Stimulated activated naive CD4-positive, alpha-beta T cell treated with Interleukin-2 at 50 U/mL for 16 hours (primary cell): ENCODE results near the gene POLN.
"Not testable (repeated sequence)": the region's sequence is repeated elsewhere in the genome, so short reads cannot be mapped to it uniquely, and the experiment has no call there.

ENCODE experiments used
- DNase-seq: peaks from one replicate; lab custom pipeline; 2025; lab: John Stamatoyannopoulos, UW

The POLN gene

DNA sequence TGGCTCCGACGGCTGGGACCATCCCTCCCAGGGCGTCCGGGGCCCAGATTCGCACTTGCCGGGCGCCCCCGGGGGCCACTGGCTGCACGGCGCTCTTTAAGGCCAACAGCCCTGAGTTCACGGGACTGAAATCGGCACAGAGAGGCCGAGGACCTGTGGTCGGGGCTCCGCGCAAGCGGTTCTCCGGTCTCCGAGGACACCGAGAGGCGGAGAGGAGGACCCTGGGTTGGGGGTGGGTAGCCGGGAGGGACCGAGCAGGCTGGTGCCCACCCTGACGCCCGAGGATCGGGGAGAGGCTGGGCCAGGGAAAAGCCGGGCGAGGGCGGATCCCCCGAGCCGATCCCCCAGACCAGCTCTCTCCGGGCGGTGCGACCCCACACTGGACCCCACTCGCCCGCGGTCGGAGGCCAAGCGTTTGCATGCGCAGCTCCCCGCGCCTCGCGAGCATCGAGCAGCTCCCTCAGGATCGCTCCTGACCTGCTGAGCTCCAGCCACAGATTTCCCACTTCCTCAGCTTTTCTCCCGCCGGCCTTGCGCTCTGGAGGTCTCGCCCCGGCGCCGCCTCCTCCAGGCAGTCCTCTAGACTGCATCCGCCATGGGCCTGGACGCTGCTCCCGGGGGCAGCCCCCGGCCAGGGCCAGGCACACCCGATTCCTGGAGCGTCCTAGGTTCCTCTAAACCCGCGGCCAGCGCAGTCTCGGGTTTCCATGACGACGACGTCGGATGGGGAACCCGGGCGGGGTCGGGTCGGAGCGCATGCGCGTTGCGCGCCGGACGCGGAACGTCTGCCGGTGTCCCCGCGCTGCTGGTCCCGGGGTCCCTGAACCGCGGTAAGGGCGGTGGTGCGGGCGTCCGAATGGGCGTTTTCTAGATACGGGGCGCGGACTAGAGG is 200.4 kb downstream of the POLN start:
- peak; percentile 74 for DNase-seq

DNA sequence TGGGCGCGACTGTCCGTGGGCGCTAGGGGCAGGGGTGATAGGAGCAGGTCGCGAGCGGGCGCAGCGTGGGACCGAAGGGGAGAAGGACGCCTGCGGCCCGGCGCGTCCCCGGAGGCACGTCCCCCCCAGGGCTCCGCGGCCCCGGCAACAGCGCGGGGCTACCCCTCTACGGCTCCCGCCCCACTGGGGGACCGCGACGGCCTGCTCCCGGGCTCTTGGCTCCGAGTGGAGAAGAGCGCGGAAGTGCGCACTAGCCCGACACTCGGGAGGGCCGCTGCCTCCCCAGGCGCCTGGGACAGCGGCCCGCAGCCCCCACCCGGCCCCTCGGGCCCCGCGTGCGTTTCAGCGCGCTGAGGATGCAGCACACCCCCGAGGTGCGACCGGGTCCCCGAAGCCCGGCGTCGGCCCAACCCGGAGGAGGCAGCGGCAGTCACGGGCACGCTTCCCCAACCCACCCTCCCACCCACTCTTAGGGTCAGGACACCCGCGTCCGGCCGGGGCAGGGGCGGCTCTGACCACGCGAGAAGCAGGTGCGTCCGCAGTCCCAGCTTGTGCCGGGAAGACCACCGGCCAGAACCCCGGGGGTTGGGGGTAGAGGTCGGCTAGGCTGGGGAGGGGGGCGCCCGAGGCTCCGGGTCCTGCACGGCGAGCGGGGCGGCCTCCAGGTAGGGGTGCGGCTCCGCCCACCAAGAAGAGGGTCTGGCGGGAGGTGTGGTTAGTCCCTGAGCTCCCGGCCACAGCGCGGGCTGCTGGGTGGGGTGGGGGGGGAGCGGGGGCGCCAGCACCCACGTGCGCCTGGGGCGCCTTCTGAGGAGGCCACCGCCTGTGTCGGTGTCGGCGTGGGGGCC is 201.3 kb downstream of the POLN start:
- no peak for DNase-seq

DNA sequence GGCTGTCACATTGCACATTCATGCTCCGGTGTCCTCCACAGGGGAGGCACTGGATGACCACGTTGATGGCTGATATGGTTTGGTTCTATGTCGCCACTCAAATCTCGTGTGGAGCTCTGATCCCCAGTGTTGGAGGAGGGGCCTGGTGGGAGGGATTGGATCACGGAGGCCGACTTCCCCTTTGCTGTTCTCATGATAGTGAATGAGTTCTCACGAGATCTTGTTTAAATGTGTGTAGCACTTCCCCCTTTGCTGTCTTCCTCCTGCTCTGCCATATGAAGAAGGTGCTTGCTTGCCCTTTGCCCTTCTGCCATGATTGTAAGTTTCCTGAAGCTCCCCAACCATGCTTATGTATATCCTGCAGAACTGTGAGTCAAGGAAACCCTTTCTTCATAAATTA is 205.1 kb downstream of the POLN start:
- DNase-seq: no peak

DNA sequence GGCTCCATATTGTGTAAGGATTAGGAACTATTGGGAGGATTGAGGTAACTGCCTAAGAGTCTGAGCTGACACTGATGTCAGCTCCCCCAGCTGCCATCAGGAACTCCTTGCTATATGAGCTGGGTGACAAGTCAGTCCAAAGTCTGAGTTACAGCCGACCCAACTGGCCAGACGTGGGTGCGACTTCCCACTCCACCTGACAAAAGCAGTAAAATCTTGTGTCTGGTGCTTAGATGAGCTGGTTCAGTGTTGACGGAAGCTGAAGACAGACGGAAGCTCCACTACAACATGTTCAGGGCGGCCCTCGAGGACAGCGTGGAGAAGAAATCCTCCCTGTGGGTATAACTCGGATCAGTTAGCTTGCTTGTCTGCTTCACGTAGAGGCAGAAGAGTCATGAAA is 205.6 kb downstream of the POLN start:
- no peak for DNase-seq

DNA sequence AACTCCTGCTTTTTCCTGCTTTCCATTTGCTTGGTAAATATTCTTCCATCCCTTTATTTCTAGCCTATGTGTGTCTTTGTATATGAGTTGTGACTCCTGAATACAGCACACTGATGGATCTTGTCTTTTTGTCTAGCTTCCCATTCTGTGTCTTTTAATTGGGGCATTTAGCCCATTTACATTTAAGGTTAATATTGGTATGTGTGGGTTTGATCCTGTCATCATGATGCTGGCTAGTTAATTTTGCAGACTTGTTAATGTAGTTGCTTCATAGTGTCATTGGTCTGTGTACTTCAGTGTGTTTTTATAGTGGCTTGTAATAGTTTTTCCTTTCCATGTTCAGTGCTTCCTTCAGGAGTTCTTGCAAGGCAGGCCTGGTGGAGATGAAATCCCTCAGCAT is 210.8 kb downstream of the POLN start:
- DNase-seq: not testable (repeated sequence)

DNA sequence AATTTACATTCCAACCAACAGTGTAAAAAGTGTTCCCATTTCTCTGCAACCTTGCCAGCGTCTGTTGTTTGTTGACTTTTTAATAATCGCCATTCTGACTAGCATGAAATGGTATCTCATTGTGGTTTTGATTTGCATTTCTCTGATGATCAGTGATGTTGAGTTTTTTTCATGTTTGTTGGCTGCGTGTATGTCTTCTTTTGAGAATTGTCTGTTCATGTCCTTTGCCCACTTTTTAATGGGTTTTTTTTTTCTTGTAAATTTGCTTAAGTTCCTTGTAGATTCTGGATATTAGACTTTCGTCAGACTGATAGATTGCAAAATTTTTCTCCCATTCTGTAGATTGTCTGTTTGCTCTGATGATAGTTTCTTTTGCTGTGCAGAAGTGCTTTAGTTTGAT is 214.8 kb downstream of the POLN start:
- not testable (repeated sequence) for DNase-seq

DNA sequence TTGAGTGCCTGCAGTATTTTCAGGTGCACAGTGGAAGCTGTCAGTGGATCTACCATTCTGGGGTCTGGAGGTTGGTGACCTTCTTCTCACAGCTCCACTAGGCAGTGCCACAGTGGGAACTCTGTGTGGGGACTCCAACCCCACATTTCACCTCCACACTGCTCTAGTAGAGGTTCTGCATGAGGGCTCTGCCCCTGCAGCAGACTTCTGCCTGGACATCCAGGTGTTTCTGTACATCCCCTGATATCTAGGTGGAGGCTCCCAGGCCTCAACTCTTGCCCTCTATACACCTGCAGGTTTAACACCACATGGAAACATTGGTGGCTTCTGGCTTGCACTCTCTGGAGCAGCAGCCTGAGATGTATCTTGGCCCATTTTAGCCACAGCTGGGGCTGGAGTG is 216.1 kb downstream of the POLN start:
- no peak for DNase-seq

DNA sequence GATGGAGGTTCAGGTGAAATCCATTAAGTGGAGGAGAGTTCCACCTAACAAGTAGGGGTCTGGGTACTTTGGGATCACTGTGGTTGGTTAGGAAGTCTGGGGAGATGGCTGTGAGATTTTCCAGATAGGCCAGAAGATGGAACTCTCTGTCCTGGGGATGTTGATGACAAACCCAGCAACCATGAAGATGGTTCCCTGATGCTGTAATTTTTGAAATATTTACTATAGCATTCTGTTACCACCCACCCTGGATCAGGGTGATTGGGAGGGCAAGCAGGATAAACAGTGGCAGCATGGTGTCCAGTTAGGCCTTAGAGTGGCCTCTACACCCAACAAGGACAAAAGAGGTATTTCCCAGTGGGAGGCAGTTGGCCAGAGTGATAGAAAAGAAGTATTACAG is 217.2 kb downstream of the POLN start:
- DNase-seq: no peak
